Measurements from ENCODE around the gene FAM184A. TPM values are rescaled to one million over a fixed set of nuclear protein-coding genes. Genes with fewer than 3 reads are reported as not detected.
A peak's percentile ranks its signal among the peaks of the same experiment; 100 is the strongest.
"Not testable (repeated sequence)": the region's sequence is repeated elsewhere in the genome, so short reads cannot be mapped to it uniquely, and the experiment has no call there.

Gene FAM184A
- total RNA-seq, 2 experiments from 2014 or later = 3.0 TPM

DNA sequence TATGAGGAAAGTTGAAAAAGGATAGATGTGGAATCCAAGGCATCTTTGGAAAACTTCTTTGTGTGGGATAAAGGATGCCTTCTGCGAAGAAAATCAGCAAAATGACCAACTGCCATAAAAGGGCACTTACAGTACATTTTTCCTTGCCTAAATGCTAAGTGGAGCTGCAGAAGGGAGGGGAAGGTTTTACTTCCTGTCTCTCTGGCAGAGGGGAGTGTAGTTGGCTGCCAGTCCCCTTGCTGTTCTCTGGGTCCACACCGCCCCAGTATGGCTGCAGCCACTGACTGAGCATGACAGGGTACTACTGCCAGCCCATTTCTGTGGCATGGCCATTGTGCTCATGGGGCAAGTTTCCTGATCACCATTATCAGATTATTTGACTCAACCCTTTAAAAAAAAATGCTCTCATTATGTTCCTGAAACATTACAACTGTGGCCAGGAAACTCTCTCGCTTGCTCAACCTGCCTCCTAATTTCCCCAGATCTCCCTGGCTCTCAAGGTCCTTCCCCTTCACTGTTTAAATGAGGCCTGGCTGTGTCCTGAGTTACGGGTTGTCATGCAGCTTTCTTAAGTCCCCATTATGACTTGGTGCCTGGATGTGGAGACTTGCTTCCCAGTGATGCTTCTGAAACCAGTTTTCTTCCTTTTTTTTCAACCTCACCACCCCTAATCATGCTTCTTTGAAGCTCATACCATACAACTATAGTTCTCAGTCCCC, 34.5 kb upstream of the FAM184A start:
- Mint-ChIP-seq H3K4me3 (no peak overlapping the region), H3K36me3 (no peaks in the 10 kb centered on the region), H3K27ac (no peak overlapping the region), H3K4me1 (peaks cover 13% of the 10 kb centered on the region), H3K9me3 (no peaks in the 10 kb centered on the region), H3K27me3 (peaks cover 2% of the 10 kb centered on the region)
- ATAC-seq (ENCODE audit: low read depth) (peak; percentile 53), DNase-seq (no peak)
- POLR2A ChIA-PET = no interaction called here

GRCh38 chr6:119110601-119111548, 32.4 kb upstream of the FAM184A start:
- DNase-seq (no peak), ATAC-seq (ENCODE audit: low read depth) (peak; percentile 82)
- H3K27me3 Mint-ChIP-seq = peaks cover 5% of the 10 kb centered on the region
- H3K4me3 Mint-ChIP-seq = no peak overlapping the region
- no peaks in the 10 kb centered on the region for H3K36me3 Mint-ChIP-seq
- no peak overlapping the region for H3K27ac Mint-ChIP-seq
- POLR2A ChIA-PET = no interaction called here
- no peaks in the 10 kb centered on the region for H3K9me3 Mint-ChIP-seq
- H3K4me1 Mint-ChIP-seq = peaks cover 13% of the 10 kb centered on the region

- ATAC-seq (ENCODE audit: low read depth) = no peak
- DNase-seq = no peak
- Mint-ChIP-seq H3K27ac (no peak overlapping the region), H3K4me1 (peaks cover 13% of the 10 kb centered on the region), H3K36me3 (no peaks in the 10 kb centered on the region), H3K9me3 (no peaks in the 10 kb centered on the region), H3K27me3 (peaks cover 5% of the 10 kb centered on the region), H3K4me3 (no peak overlapping the region)
- POLR2A ChIA-PET = no interaction called here
Observed at GRCh38 chr6:119109654-119110325, 31.3 kb upstream of the FAM184A start.

DNA sequence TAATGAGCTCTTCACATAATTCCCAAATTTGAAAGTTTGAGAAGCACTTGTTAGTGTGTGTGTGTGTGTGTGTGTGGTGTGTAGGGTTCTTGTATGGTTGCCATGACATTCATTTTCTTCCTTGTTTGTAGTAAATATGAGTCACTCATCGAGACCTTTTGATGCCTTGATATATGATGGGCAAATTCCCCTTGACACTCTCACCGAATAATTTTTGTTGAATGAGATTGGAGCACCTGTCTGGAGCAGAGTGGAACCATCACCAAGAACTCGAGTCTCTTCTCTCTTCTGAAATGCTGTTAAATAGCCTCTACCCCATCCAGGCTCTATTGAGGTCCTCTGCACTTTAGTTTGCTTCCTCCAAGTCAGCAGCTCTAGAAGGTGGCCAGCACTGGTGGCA, 29.6 kb upstream of the FAM184A start:
- ATAC-seq (ENCODE audit: low read depth) = no peak
- no peak overlapping the region for H3K27ac Mint-ChIP-seq
- H3K27me3 Mint-ChIP-seq = peaks cover 5% of the 10 kb centered on the region
- H3K36me3 Mint-ChIP-seq = no peaks in the 10 kb centered on the region
- H3K4me3 Mint-ChIP-seq = no peak overlapping the region
- DNase-seq = no peak
- no peaks in the 10 kb centered on the region for H3K9me3 Mint-ChIP-seq
- peaks cover 9% of the 10 kb centered on the region for H3K4me1 Mint-ChIP-seq
- POLR2A ChIA-PET = interaction anchor here (0.7 kb wide), 1 partner anchor 203 kb away, joined by 3 read pairs; no protein-coding TSS in a partner anchor

GRCh38 chr6:119105282-119105681, 26.8 kb upstream of the FAM184A start:
- no peak for DNase-seq
- POLR2A ChIA-PET = no interaction called here
- no peak for ATAC-seq (ENCODE audit: low read depth)
- Mint-ChIP-seq H3K27ac (no peak overlapping the region), H3K9me3 (no peaks in the 10 kb centered on the region), H3K27me3 (peaks cover 3% of the 10 kb centered on the region), H3K4me3 (no peak overlapping the region), H3K36me3 (no peaks in the 10 kb centered on the region), H3K4me1 (peaks cover 3% of the 10 kb centered on the region)

GRCh38 chr6:119102901-119103300, 24.4 kb upstream of the FAM184A start:
- H3K36me3 Mint-ChIP-seq = no peaks in the 10 kb centered on the region
- POLR2A ChIA-PET = no interaction called here
- no peaks in the 10 kb centered on the region for H3K4me1 Mint-ChIP-seq

GRCh38 chr6:119100115-119100514, 21.7 kb upstream of the FAM184A start:
- ATAC-seq (ENCODE audit: low read depth) = no peak
- Mint-ChIP-seq H3K4me1 (peaks cover 6% of the 10 kb centered on the region), H3K36me3 (no peaks in the 10 kb centered on the region), H3K27ac (no peak overlapping the region), H3K4me3 (no peak overlapping the region), H3K9me3 (no peaks in the 10 kb centered on the region), H3K27me3 (no peaks in the 10 kb centered on the region)
- POLR2A ChIA-PET = no interaction called here
- no peak for DNase-seq

More at GRCh38 chr6:119102901-119103300, 24.4 kb upstream of the FAM184A start:
- H3K9me3 Mint-ChIP-seq = no peaks in the 10 kb centered on the region
- peaks cover 3% of the 10 kb centered on the region for H3K27me3 Mint-ChIP-seq
- no peak overlapping the region for H3K27ac Mint-ChIP-seq
- DNase-seq (no peak), ATAC-seq (ENCODE audit: low read depth) (no peak)
- H3K4me3 Mint-ChIP-seq = no peak overlapping the region

DNA sequence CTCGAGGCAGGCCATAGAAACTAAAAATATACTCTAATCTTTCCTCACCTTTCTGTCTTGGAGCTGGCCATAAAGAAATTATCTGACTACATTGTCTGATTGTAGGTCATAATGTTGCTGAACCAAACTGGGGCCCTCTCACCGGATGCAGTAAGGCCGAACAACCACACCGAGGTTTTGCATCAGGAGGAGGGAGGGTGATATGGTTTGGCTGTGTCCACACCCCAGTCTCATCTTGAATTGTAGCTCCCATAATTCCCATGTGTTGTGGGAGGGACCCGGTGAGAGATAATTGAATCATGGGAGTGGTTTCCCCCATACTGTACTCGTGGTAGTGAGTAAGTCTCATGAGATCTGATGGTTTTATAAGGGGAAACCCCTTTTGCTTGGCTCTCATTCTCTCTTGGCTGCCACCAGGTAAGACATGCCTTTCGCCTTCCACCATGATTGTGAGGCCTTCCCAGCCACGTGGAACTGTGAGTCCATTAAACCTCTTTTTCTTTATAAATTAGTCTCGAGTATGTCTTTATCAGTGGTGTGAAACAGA, 19.4 kb upstream of the FAM184A start:
- H3K36me3 Mint-ChIP-seq; H3K4me1 Mint-ChIP-seq; H3K27ac Mint-ChIP-seq; ATAC-seq (ENCODE audit: low read depth); H3K27me3 Mint-ChIP-seq; H3K4me3 Mint-ChIP-seq; H3K9me3 Mint-ChIP-seq; DNase-seq; POLR2A ChIA-PET: not testable (repeated sequence)

- no peaks in the 10 kb centered on the region for H3K9me3 Mint-ChIP-seq
- H3K36me3 Mint-ChIP-seq = no peaks in the 10 kb centered on the region
- no peaks in the 10 kb centered on the region for H3K27me3 Mint-ChIP-seq
- H3K4me3 Mint-ChIP-seq = no peak overlapping the region
- POLR2A ChIA-PET = no interaction called here
- ATAC-seq (ENCODE audit: low read depth) (no peak), DNase-seq (no peak)
- H3K4me1 Mint-ChIP-seq = peaks cover 6% of the 10 kb centered on the region
- no peak overlapping the region for H3K27ac Mint-ChIP-seq
Observed at GRCh38 chr6:119096721-119097565, 18.5 kb upstream of the FAM184A start.

DNA sequence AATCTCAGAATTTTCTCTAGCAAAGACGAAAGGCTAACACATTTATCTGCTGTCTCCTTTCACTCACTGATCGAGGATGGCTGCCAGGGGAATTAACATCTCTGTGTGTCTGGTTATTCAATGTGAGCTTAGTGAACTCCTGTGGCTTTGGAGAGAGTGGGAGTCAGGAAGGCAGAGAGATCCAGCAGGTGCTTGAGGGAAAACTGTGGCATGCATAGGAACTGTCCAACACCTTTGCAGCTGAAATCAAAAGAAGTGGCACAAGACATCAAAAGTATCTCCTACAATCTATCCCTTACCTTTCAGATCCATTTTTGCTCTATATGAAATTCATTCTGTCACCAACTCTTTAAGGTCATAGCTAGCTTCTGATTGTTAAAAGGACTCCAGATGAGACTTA, 11.8 kb upstream of the FAM184A start:
- POLR2A ChIA-PET = no interaction called here
- H3K4me3 Mint-ChIP-seq = no peak overlapping the region

DNA sequence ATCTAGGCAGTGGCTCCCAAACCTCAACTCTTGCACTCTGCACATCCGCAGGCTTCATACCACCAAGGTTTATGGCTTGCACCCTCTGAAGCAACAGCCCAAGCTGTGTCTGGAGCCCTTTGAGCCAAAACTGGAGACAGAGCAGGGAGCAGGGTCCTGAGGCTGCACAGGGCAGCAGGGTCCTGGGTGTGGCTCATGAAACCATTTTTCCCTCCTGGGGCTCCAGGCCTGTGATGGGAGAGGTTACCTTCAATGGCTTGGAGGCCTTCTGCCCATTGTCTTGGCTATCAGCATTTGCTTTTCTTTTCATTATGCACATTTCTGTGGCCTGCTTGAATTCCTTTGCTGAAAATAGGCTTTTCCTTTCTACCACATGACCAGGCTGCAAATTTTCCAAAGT, 6.3 kb upstream of the FAM184A start:
- H3K4me3 Mint-ChIP-seq = no peak overlapping the region

More for the DNA sequence above, 11.8 kb upstream of the FAM184A start:
- H3K4me1 Mint-ChIP-seq = no peaks in the 10 kb centered on the region
- no peak for DNase-seq
- H3K36me3 Mint-ChIP-seq = no peaks in the 10 kb centered on the region
- no peak overlapping the region for H3K27ac Mint-ChIP-seq
- no peaks in the 10 kb centered on the region for H3K27me3 Mint-ChIP-seq
- peaks cover 2% of the 10 kb centered on the region for H3K9me3 Mint-ChIP-seq
- ATAC-seq (ENCODE audit: low read depth) = no peak

GRCh38 chr6:119083007-119083406, 4.5 kb upstream of the FAM184A start:
- no peak overlapping the region for H3K4me3 Mint-ChIP-seq
- H3K36me3 Mint-ChIP-seq = peaks cover 2% of the 10 kb centered on the region
- POLR2A ChIA-PET = no interaction called here
- peaks cover 13% of the 10 kb centered on the region for H3K9me3 Mint-ChIP-seq
- DNase-seq (no peak), ATAC-seq (ENCODE audit: low read depth) (no peak)
- H3K27ac Mint-ChIP-seq = no peak overlapping the region
- peaks cover 6% of the 10 kb centered on the region for H3K4me1 Mint-ChIP-seq
- peaks cover 9% of the 10 kb centered on the region for H3K27me3 Mint-ChIP-seq

More for the DNA sequence above, 6.3 kb upstream of the FAM184A start:
- no peak overlapping the region for H3K27ac Mint-ChIP-seq
- H3K27me3 Mint-ChIP-seq = peaks cover 2% of the 10 kb centered on the region
- POLR2A ChIA-PET = no interaction called here
- no peak for ATAC-seq (ENCODE audit: low read depth)
- peaks cover 2% of the 10 kb centered on the region for H3K36me3 Mint-ChIP-seq
- H3K4me1 Mint-ChIP-seq = no peaks in the 10 kb centered on the region
- no peak for DNase-seq
- H3K9me3 Mint-ChIP-seq = peaks cover 13% of the 10 kb centered on the region

Data from activated naive CD8-positive, alpha-beta T cell treated with anti-CD3 and anti-CD28 coated beads, Interleukin-2, amount 10 ng/mL, durations not matched to agents 7 days and 5 days (primary cell).